Stimulated activated CD4-positive, alpha-beta T cell treated with anti-CD3 and anti-CD28 coated beads, Interleukin-4, amount 100 ng/mL, for 4 hours (primary cell): ENCODE data around the gene WDFY3.
"Not testable (repeated sequence)": the region's sequence is repeated elsewhere in the genome, so short reads cannot be mapped to it uniquely, and the experiment has no call there.

Source experiments
- DNase-seq, 2 experiments: peaks; one replicate each; pipeline ENCODE4 v3.0.0-alpha.2; 2020

WDFY3 gene

DNA sequence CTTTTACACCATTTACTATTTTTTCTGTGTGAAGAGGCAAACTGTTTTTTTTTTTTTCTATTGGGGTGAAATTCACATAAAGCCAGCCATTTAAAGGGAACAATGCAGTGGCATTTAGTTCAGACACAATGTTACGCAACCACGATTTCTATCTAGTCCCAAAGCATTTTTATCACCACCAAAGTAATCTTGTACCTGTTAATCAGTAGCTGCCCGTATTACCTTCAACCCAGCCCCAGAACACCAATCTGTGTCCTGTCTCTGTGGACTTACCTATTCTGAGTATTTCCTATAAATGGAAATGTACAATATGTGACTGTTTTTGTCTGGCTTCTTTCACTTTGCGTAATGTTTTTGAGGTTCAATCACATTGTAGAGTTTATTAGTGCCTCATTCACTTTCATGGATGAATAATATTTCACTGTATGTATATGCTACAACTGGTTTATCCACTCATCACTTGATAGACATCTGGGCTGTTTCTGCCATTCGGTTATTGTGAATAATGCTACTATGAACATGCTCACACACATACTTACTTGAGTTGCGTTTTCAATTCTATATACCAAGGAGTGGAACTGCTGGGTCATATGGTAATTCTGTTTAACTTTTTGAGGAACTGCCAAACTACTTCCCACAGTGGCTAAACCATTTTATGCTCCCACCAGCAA lies 267.4 kb downstream of the WDFY3 start:
- no peak for DNase-seq

DNA sequence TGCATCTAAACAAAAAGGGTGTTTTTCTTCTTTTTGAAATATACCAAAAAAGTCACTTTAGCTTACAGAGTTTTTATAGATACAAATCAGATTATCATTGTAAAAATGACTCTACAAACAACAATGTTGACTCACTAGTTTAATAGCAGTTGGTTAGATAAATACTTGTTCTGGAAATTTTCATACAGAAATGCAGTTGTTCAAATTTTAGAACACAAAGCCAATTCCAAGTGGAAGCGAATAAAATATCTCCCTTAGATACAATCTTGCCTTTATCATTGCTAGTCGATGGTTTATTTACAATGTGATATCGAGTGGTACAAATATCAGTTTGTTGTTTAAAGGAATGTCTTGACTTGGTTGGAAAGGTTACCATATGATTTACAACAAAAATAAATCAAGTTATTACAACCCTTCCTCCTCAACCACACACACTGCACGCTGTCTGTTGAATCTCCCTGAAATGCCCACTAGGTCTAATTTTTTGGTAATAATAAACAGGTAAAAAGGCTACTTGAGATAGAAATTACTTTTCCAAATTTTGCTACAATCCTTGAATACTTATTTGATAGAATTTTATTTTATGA lies 268.8 kb downstream of the WDFY3 start:
- no peak for DNase-seq

DNA sequence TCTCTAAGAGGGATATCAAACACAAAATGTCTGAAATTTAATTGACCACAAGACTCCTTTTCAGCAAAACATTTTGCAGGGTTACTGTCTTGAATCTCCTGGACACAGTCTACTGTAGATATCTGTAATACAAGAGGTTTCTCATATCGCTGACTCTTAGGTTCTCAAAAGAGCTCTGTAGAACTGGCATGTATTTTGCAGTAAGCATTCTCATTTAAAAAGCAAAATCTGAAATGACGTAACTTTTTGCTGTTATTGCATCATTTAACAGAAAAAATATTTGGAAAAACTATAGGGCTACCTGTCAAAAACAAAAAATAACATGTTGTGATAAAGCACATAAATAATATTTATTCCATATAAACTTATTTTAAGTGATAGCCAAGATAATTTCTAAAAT lies 269.3 kb downstream of the WDFY3 start:
- no peak for DNase-seq

DNA sequence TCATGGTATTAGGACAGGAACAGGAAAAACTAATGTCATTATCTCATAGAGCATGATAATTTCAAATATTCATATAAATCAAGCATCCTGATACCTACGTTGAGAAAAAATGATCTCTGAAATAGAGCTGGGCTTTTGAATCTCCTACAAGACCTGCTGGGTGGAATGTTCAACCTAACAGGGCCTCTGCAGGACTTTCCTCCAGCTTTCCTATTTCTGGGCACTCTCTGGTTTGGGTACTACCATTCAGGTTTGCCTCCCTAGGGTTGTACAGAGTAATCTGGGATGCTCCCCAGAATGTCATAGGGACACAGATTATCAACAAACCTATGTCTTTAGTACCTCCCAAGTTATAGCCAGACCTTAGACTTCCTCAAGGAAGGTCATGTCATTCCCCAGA lies 274.7 kb downstream of the WDFY3 start:
- DNase-seq, result no peak

DNA sequence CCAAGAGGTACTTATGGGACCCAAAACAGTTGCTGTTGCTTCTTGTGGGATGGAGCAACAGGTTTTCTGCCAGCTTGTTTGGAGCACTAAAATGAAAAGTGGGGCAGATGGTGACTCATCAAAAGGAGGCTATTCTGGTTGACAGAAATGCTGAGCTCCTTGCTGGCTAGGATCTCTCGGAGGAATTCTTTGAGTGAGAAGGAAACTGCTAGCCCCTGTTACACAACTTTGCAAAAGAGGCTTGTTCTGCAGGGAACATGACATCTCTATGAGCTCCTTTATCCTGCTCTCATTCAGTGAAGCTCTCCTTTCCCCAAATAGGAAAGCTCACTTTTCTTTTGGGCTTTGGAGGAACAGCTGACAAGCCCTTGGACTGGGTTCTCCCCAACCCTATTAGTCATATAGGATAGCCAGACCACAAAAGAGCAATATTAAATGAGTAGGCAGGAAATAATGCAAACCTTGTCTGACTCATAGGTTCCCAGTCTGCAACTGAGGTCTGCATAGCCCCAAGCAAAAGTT lies 275.3 kb downstream of the WDFY3 start:
- no peak for DNase-seq

DNA sequence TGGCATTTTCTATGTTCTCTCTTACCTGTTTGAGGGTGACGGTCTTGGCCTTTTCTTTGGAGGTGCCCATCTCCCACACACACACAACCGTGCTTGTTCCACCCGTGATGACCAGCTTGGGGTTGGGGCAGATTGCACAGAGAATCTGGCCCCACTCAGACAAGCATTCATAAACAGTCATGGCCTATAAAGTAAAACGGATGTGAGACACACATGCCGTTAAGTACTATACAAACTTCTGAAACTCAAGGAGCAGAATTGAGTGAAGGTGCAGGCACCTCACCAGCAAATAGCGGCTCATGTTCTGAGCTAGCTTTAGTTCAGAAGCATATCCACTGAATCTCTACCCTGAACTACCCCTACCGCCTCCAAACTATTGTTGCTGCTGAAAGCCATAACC lies 276.0 kb downstream of the WDFY3 start:
- DNase-seq, result no peak

DNA sequence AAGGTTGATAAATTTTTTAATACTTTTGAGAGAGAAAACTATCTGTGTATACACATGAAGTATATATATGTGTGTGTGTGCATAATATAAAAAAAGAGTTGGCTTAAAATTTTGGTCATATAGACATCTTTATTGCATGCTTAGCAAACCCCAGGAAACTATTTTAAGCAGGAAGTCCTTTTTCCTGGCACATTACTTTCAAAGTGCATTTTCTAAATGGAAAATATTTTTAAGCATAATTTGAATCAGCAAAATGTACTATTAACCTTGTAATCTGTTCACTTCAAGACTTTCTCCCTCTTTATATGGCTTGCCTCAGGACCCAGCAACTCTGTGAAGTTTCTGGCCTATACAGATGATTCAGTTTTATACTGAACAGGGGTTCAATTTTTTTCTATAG lies 277.3 kb downstream of the WDFY3 start:
- no peak for DNase-seq

DNA sequence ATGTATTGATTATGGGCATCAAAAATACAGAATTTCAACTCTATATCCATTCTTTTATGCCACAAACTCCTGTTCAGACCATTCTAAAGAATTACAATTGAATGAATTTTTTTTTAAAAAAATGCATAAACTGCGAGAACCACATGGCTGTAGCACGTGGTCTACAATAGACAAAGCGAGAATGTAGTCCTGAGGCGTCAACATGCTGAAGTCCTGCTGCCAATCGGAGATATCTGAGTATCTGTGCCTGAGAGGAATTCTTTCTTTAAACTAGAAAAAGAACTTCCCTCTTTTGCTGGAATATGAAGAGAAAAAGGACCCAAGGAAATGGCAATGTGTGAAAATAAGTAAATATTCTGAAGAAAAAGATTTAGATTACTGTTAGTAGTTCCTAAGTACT lies 277.9 kb downstream of the WDFY3 start:
- DNase-seq, result no peak

DNA sequence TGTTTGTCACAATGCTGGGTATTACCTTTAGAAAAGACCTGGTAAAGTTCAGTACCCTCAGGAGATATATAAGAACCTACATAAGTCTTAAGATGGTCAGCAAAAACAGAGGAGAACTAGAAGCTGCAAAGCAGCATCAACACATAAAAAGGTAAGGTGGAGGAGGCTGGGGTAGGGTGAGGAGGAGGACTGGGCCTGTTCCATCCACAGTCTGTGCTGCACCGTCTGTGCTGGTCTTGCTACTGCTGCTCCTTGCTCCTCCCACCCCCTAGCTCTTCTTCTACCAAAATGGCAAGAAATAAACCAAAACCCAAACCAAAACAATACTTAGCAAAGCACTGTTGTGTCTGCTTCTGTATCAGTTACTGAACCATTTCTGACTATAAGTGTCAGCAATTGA lies 281.4 kb downstream of the WDFY3 start:
- DNase-seq, result no peak

DNA sequence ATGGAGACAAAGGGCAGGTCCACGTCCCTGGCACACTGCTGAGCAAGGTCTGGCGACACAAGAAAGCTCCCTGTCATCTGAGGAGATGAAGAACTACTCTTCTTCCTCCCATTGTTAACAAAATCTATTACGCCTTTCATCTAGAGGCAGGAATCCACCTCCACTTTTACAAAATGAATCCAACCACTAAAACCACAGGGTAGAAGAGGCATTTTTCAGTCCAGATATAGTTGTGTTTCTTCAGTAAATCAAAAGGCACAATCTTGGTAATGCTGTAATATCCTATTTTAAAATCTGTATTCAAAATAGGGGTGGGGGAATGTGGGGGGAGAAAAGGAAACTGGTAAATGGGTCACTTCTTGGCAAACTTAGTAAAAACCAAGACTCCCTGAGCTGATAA lies 282.1 kb downstream of the WDFY3 start:
- no peak for DNase-seq

DNA sequence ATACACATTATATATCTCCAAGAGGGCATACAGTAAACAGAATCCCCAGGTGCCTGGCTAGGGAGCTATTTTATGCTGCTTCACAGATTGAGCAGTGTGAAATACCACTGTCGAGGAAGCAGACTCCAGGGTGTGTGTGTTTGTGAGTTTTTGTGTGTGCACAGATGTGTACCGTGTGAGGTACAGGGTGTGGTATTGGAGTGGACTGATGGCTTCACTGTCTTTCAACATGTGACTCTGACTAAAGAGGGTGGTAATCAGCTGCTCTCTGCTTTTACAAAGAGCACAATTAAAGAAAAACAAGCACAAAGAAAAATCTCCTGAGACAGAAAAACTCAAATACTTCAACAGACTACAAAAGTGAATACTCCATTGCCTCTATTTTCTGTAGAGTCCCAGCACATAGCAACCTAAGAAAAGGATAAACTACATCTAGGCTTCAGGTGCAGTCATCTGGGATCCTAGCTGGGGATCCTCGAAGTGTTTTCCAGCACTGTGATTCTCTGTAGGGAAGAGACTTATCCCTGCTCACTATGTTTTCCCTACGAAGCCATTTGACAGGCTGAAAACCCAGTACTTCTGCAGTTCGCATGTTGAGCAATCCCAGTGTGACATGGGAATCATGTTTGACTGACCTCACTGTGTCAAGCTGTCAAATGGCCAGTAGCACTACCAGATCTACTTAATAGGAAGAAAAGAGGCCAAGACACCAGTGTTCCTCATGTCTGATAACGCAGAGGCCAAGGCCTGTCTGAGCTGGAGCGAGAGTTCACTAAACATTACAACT lies 283.2 kb downstream of the WDFY3 start:
- no peak for DNase-seq

DNA sequence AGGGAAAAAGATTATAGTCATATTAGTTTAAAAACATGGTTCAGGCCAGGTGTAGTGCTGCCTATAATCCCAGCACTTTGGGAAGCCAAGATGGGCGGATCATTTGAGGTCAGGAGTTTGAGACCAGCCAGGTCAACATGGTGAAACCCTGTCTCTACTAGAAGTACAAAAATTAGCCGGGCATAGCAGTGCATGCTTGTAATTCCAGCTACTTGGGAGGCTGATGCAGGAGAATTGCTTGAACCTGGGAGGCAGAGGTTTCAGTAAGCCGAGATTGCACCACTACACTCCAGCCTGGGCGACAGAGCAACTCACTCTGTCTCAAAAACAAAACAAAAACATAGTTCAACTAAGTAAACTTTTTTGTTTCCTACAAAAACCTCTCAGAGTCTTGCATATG lies 283.8 kb downstream of the WDFY3 start:
- not testable (repeated sequence) for DNase-seq

DNA sequence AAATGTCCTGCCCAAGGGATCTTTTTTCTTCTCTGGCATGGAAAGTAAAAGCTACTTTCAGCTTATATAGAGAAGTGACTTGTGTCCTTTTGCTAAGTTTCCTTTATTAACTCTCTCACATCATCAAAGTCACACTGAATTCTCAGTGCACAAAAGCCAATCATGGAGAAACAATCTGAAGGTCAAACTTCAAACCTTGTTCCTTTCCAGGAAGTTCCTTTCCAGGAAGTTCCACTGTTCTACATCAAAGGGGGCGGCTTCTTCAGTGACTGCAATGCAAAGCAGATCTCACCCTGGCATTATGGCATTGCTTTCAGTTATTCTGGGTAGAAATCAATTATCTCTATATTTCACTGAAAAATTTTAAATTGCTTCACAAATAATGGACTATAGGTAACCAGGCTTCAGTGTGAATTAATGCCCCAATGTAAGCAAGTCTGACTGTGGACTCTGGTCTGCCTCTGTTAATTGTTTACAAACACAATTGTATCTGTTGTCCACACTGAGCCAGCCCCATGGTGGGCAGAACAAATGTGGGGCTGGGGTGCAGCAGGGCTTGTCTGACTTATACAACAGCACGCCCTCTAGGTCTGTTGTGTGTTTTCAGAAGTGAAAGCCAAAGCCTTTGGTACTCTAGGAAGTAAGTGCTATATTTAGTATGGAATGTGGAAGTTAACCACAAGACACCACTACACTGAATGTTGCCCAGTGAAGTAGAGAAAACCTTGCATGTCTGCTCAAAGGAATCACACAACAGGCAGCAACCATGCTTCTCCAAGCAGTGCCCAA lies 284.8 kb downstream of the WDFY3 start:
- DNase-seq, result no peak

DNA sequence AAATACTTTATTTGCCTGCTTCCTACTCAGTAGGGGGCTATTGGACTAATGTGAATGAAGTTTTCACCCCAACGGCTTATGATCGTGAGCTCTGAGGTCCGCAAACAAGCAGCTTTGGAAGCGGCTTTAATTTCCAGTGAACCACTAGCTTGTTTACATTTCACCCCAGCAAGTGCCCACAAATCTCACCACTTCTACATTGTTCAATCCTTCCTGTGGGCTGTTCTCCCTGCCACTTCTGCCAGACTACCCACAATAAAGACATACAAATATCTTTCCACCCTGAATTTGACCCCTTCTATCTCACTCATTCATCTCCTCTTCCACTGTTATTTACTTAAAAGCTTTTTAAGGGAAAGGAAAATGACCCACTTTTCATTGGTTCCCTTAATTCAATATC lies 285.5 kb downstream of the WDFY3 start:
- DNase-seq, result no peak

DNA sequence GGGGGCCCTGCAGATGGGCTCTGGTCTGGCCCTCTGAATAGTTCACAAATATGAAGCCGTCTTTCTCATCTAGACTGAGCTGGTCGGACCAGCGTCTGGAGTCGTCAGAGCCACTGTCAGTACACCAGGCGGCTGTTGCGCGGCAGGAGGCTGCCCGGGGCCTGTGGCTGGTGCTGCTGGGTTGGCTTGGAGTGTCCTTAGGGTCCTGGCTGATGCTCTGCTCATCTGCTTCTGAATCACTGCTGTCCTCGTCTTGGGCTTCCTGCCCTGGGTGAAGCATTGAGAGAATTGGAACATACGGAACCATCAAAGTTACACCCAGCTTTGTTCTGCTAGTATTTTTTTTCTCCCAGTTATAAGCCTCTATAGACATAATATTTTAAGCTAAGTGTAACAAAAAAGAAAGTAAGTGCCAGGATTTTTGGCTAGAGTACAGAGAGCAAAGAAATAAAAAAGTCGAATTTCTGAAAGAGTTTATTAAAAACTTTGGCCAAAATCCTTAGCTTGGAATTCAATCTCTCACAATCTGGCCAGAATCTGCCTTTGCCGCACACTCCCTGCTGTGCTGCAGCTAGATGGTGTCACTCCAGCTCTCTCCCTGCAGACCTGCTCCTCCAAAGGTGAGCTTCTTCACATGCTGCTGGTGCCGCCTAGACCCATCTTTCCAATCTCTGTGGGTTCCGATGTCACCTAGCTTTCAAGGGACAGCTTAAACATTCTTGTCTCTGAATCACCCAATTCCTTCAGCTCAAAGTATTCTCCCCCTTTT lies 287.3 kb downstream of the WDFY3 start:
- no peak for DNase-seq

DNA sequence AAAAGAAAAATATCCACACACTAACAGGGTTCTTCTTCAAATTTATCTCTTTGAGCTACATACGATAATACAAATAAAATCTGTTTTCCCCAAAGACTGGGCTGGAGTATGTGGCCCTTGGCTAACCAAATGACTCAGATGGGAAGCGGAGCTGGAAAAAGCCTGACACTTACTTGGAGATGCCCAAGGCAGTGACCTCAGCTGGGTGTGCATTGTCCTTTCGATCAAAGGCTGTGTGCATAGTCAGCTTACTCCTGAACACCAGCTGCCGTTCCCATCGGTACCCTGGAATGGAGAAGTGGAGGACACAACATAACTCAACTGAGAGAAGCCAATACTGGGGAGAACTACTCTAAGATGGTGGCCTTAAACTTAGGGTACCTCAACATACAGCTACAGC lies 288.5 kb downstream of the WDFY3 start:
- DNase-seq, result no peak

DNA sequence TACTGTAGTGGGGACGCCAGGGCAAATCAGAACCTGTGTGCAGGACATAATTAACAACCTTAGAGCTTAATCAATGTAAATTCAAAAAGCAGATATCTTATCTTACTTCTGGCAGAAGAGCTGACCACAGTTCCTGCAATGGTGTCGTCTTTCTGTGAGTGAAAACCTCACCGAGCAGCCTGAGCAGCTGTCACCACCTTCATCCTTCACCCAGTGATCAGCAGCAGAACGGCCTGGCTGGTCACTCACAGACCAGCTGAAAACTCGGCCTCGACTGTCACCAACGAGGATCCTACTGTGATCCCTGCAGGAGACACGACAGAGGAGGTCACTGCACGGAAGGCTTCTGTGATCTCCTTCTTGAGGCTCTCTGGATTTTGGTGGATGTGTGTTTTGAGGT lies 289.4 kb downstream of the WDFY3 start:
- DNase-seq, result no peak

DNA sequence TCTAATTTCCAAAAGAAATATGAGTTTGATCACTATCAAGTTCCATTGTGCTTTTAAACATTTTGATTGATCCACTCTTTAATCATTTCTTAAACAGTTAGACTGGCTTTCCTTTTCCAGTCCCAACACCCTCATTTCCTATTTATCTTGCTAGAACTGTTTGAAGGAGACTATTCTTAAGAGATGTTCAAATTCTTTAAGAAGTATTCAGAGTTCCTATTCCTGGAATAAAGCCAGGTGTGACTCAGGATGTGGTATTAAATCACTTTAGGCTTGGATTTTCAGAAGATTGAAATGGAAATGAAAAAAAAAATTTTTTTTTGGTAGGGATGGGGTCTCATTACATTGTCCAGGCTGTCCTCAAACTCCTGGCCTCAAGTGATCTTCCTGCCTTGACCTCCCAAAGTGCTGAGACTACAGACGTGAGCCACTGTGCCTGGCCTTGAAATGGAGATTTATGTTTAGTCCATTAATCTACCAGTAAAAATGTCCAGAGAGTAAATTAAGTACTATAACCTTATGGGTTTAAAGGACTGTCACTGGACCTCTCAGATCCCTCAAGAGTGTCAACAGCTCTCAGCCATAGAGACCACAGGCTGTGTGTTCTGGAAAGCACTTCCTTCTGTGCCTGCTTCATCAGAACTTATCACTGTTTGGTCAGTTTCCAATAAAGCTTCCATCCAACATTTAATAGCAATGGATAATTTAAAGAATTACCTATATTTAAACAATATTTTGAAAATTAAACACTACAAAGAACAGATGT lies 292.8 kb downstream of the WDFY3 start:
- no peak for DNase-seq

DNA sequence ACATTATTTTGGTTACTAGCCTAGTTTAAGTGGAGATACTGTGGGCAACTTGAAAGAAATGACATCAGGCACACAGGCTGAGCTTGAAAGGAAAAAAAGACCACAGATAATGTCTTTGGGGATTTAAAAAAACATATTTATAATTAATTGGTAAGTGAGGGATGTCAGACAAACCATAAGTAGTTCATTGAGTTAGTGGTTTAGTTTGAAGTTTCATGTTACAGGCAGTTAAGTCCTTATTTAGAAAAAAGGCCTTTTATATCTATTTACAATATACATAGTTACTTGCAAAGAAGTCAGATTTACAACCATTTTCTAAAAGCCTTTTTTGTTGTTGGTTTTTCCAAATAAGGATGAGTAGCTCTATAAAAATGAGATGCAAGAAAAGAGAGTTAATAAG lies 294.3 kb downstream of the WDFY3 start:
- no peak for DNase-seq

DNA sequence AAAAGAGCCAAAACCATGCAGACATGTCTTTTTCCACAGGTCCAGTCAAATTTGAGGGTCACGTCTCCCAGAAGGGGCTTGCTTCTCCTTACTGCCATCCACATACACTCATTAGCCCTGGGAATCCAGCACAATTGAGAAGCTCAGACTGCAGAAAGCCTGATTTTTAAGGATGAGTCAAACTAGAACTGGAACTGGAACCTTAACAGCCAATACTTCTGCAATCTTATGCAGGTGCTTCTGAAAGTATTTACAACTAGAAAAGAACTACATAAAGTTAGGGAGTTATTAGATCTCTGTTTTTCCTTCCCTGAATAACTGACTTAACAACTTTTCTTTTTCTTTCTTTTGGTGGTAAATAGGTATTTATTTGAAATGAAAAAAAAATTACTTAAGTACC lies 297.3 kb downstream of the WDFY3 start:
- DNase-seq, result no peak

DNA sequence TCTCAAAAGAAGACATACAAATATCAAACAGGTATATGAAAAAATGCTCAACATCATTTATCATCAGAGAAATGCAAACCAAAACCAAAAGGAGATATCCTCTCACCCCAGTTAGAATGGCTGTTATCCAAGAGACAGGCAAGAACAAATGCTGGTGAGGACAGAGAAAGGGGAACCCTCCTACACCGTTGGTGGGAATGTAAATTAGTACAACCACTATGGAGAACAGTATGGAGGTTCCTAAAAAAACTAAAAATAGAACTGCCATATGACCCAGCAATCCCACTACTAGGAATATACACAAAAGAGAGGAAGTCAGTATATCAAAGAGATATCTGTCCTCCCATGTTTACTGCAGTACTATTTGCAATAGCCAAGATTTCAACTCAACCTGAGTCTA lies 300.1 kb downstream of the WDFY3 start:
- DNase-seq, result no peak

DNA sequence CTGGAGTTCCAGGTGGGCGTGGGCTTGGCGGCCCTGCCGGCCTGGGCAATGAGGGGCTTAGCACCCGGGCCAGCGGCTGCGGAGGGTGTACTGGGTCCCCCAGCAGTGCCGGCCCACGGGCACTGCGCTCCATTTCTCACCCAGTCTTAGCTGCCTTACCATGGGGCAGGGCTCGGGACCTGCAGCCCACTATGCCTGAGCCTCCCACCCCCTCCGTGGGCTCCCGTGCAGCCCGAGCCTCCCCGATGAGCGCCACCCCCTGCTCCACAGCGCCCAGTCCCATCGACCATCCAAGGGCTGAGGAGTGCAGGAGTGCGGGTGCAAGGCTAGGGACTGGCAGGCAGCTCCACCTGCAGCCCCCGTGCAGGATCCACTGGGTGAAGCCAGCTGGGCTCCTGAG lies 301.7 kb downstream of the WDFY3 start:
- DNase-seq, result not testable (repeated sequence)
